Keratinocyte (primary cell): ENCODE measurements around the gene CDKAL1. TPM values are rescaled to one million over a fixed set of nuclear protein-coding genes. Genes with fewer than 3 reads are reported as not detected.

ENCODE experiments used
- DNase-seq: peaks from one replicate; pipeline ENCODE4 v3.0.0-alpha.2; 2011; ENCODE audit warnings: low read depth, missing footprints, low spot score
- FAIRE-seq: peaks from 2 replicates; lab custom pipeline; 2011; peaks lifted over from hg19 to GRCh38; lab: Jason Lieb, UNC
- H2AFZ ChIP-seq: 2 replicates; pipeline ENCODE4 v1.6.0; 2012; ENCODE audit warnings: low read length, control low read depth, inconsistent platforms; ENCODE audit not compliant: control insufficient read depth
- H3K27ac ChIP-seq: 2 replicates; pipeline ENCODE4 v1.5.1; 2011; ENCODE audit warnings: low read length; ENCODE audit not compliant: control insufficient read depth, insufficient read depth
- H3K27me3 ChIP-seq: 3 replicates; pipeline ENCODE4 v1.6.0; 2011; ENCODE audit warnings: low read length; ENCODE audit not compliant: control insufficient read depth, insufficient read depth; ENCODE audit errors: extremely low read depth
- H3K36me3 ChIP-seq, 2 experiments: 2 replicates in 1 of 2; 3 replicates in 1 of 2; pipeline ENCODE4 v1.5.1; 2011; ENCODE audit warnings: low read length in 2 of 2, mild to moderate bottlenecking in 1 of 2; ENCODE audit not compliant: control insufficient read depth in 2 of 2, insufficient read depth in 2 of 2; ENCODE audit errors: extremely low read depth in 1 of 2
- H3K4me1 ChIP-seq: 3 replicates; pipeline ENCODE4 v1.5.1; 2011; ENCODE audit warnings: low read length; ENCODE audit not compliant: control insufficient read depth, insufficient read depth; ENCODE audit errors: extremely low read depth
- H3K4me2 ChIP-seq: 3 replicates; pipeline ENCODE4 v1.6.0; 2011; ENCODE audit warnings: low read depth, low read length; ENCODE audit not compliant: control insufficient read depth, insufficient read depth; ENCODE audit errors: extremely low read depth
- H3K4me3 ChIP-seq, 3 experiments: fragments of 200-600 bp in 1 of 3; sonication (generic) in 1 of 3; 2 replicates in 2 of 3; 3 replicates in 1 of 3; pipeline ENCODE4 v1.5.1; 2011 to 2016; ENCODE audit warnings: low read length in 3 of 3, mild to moderate bottlenecking in 3 of 3, control low read depth in 2 of 3, inconsistent platforms in 1 of 3, low read depth in 1 of 3, mixed read lengths in 1 of 3, mixed run types in 1 of 3, moderate library complexity in 1 of 3; ENCODE audit not compliant: control insufficient read depth in 2 of 3, insufficient read depth in 2 of 3; ENCODE audit errors: extremely low read depth in 1 of 3
- H3K79me2 ChIP-seq: 2 replicates; pipeline ENCODE4 v1.6.0; 2012; ENCODE audit warnings: low read length; ENCODE audit not compliant: control insufficient read depth, insufficient read depth
- H3K9ac ChIP-seq: 3 replicates; pipeline ENCODE4 v1.6.0; 2011; ENCODE audit warnings: low read length; ENCODE audit not compliant: control insufficient read depth, insufficient read depth; ENCODE audit errors: extremely low read depth
- H3K9me1 ChIP-seq: 3 replicates; pipeline ENCODE4 v1.6.0; 2011; ENCODE audit warnings: low read length; ENCODE audit not compliant: control insufficient read depth, insufficient read depth; ENCODE audit errors: extremely low read depth
- H3K9me3 ChIP-seq: 2 replicates; pipeline ENCODE4 v1.5.1; 2012; ENCODE audit warnings: low read depth, low read length; ENCODE audit not compliant: control insufficient read depth
- H4K20me1 ChIP-seq: 3 replicates; pipeline ENCODE4 v1.6.0; 2011; ENCODE audit warnings: low read length; ENCODE audit not compliant: control insufficient read depth, insufficient read depth; ENCODE audit errors: extremely low read depth
- CTCF ChIP-seq, 3 experiments: IDR thresholded peaks in 1 of 3; conservative IDR thresholded peaks in 1 of 3; optimal IDR thresholded peaks in 1 of 3; 2 replicates in 2 of 3; 3 replicates in 1 of 3; pipeline versions ENCODE3 to v1.5.1; 2011; ENCODE audit warnings: low read length in 3 of 3, mild to moderate bottlenecking in 3 of 3, moderate library complexity in 2 of 3, control low read depth in 1 of 3, inconsistent platforms in 1 of 3; ENCODE audit not compliant: insufficient read depth in 2 of 3; ENCODE audit errors: extremely low read depth in 1 of 3
- EZH2 ChIP-seq: IDR thresholded peaks from one replicate; pipeline ENCODE4 v1.6.1; 2012; ENCODE audit warnings: inconsistent platforms, mild to moderate bottlenecking, low read length, moderate library complexity
- dilution Hi-C: fragments of 300-500 bp; cut with MboI; formaldehyde crosslinking; loops from one replicate; pipeline ENCODE4 v1.7.0; 2020; ENCODE audit warnings: low sequenced_read_pairs; ENCODE audit not compliant: extremely low pct_ligation_motif_present
- polyA plus RNA-seq, 5 experiments: library from polyadenylated mRNA; depleted of rRNA in 3 of 5; stranded (reverse) in 3 of 5; stranded (forward) in 1 of 5; unstranded in 1 of 5; fragments of >200 nt; gene quantifications; 1 replicate in 1 of 5; 2 replicates in 3 of 5; 3 replicates in 1 of 5; pipeline versions ENCODE4 v1.2.1 to v1.2.3, GENCODE V29; 2011 to 2012; ENCODE audit warnings: missing spikeins in 2 of 5, low read depth in 1 of 5, low replicate concordance in 1 of 5

The CDKAL1 gene
- polyA plus RNA-seq, 1 donor (not counting 4 experiments of a cell fraction or from before 2014, with no cell fraction given), result 5.6 TPM

GRCh38 chr6:20870021-20870420, 335.8 kb downstream of the CDKAL1 start:
- Histone ChIP-seq H3K4me3 (no peak overlapping the region), H2AFZ (no peak overlapping the region), H3K9me3 (no peaks in the 10 kb centered on the region), H3K9me1 (no peaks in the 10 kb centered on the region), H3K4me1 (peaks cover 3% of the 10 kb centered on the region), H3K4me2 (no peak overlapping the region), H3K27me3 (no peaks in the 10 kb centered on the region), H4K20me1 (no peaks in the 10 kb centered on the region), H3K36me3 (no peaks in the 10 kb centered on the region), H3K79me2 (no peaks in the 10 kb centered on the region), H3K27ac (no peak overlapping the region), H3K9ac (no peak overlapping the region)
- dilution Hi-C loops, result no loop called here
- no peak for FAIRE-seq
- no peak for DNase-seq
- no peak for TF ChIP-seq EZH2
- TF ChIP-seq CTCF (optimal IDR thresholded peaks at IDR 0.05 in 1 of 3, IDR thresholded peaks at IDR 0.05 in 1 of 3, conservative IDR thresholded peaks at IDR 0.05 in 1 of 3; ENCODE audit: extremely low read depth in 1 of 3, insufficient read depth in 2 of 3, low read length in 3 of 3), result no peak

GRCh38 chr6:20870493-20870892, 336.2 kb downstream of the CDKAL1 start:
- DNase-seq, result no peak
- TF ChIP-seq EZH2, result no peak
- TF ChIP-seq CTCF (optimal IDR thresholded peaks at IDR 0.05 in 1 of 3, IDR thresholded peaks at IDR 0.05 in 1 of 3, conservative IDR thresholded peaks at IDR 0.05 in 1 of 3; ENCODE audit: extremely low read depth in 1 of 3, insufficient read depth in 2 of 3, low read length in 3 of 3), result no peak
- H4K20me1 ChIP-seq, result no peaks in the 10 kb centered on the region
- dilution Hi-C loops, result no loop called here
- no peak overlapping the region for H3K27ac ChIP-seq
- H3K9me3 ChIP-seq, result no peaks in the 10 kb centered on the region
- no peaks in the 10 kb centered on the region for H3K9me1 ChIP-seq
- H3K27me3 ChIP-seq, result no peaks in the 10 kb centered on the region
- peaks cover 3% of the 10 kb centered on the region for H3K4me1 ChIP-seq
- no peak overlapping the region for H3K4me2 ChIP-seq
- H3K4me3 ChIP-seq, result no peak overlapping the region
- no peak for FAIRE-seq
- no peak overlapping the region for H3K9ac ChIP-seq
- no peaks in the 10 kb centered on the region for H3K36me3 ChIP-seq
- no peaks in the 10 kb centered on the region for H3K79me2 ChIP-seq
- H2AFZ ChIP-seq, result no peak overlapping the region
